Loucy (cell line): ENCODE results near the gene TMBIM1.

Experiments used
- H2AFZ ChIP-seq: fragments of 200-600 bp; sonication (generic); 2 replicates; pipeline ENCODE4 v1.6.0; 2016; ENCODE audit warnings: antibody characterized with exemption, mild to moderate bottlenecking, low read length, moderate library complexity
- H3F3A ChIP-seq: fragments of 200-600 bp; 2 replicates; pipeline ENCODE4 v1.6.0; 2016; ENCODE audit warnings: antibody characterized with exemption, low read depth, mild to moderate bottlenecking
- H3K27me3 ChIP-seq: fragments of 200-600 bp; sonication (generic); 2 replicates; pipeline ENCODE4 v1.6.1; 2014; ENCODE audit warnings: low read length, mild to moderate bottlenecking; ENCODE audit not compliant: insufficient read depth, poor library complexity, severe bottlenecking
- H3K36me3 ChIP-seq: fragments of 200-600 bp; sonication (generic); 2 replicates; pipeline ENCODE4 v1.6.1; 2016; ENCODE audit warnings: low read length; ENCODE audit not compliant: insufficient read depth
- H3K4me1 ChIP-seq: fragments of 200-600 bp; sonication (generic); 2 replicates; pipeline ENCODE4 v1.5.1; 2014; ENCODE audit warnings: low read length, mild to moderate bottlenecking; ENCODE audit not compliant: insufficient read depth, poor library complexity, severe bottlenecking
- H3K4me2 ChIP-seq: fragments of 200-600 bp; sonication (generic); 2 replicates; pipeline ENCODE4 v1.6.0; 2014; ENCODE audit warnings: antibody characterized with exemption, low read length, low read depth, mild to moderate bottlenecking; ENCODE audit not compliant: poor library complexity, severe bottlenecking
- H3K4me3 ChIP-seq: fragments of 200-600 bp; sonication (generic); 2 replicates; pipeline ENCODE4 v1.5.1; 2014; ENCODE audit warnings: low read length, mild to moderate bottlenecking, mixed read lengths; ENCODE audit not compliant: poor library complexity, severe bottlenecking
- H3K79me2 ChIP-seq: fragments of 200-600 bp; sonication (generic); 2 replicates; pipeline ENCODE4 v1.6.1; 2014; ENCODE audit warnings: low read length; ENCODE audit not compliant: insufficient read depth
- H3K9ac ChIP-seq: fragments of 200-600 bp; sonication (generic); 2 replicates; pipeline ENCODE4 v1.6.0; 2014; ENCODE audit warnings: mild to moderate bottlenecking, low read depth, low read length, moderate library complexity; ENCODE audit not compliant: poor library complexity, severe bottlenecking
- H3K9me2 ChIP-seq: fragments of 200-600 bp; sonication (generic); replicated peaks from 2 replicates; pipeline ENCODE4 v1.6.1; 2016; ENCODE audit warnings: low read depth, low read length, mixed read lengths
- H3K9me3 ChIP-seq: fragments of 200-600 bp; sonication (generic); 2 replicates; pipeline ENCODE4 v1.6.1; 2014; ENCODE audit warnings: mild to moderate bottlenecking, antibody characterized with exemption, low read length, low read depth; ENCODE audit not compliant: insufficient read depth
- H4K20me1 ChIP-seq: fragments of 200-600 bp; sonication (generic); 2 replicates; pipeline ENCODE4 v1.6.0; 2014; ENCODE audit warnings: antibody characterized with exemption, low read length, mild to moderate bottlenecking; ENCODE audit not compliant: insufficient read depth, poor library complexity, severe bottlenecking
- EZH2phosphoT487 ChIP-seq: fragments of 200-600 bp; IDR thresholded peaks from 2 replicates; pipeline ENCODE4 v1.6.1; 2018; ENCODE audit warnings: antibody characterized with exemption, mild to moderate bottlenecking, moderate library complexity, borderline replicate concordance
- TF ChIP-seq, protein P1 (sequence below): fragments of 200-600 bp; sonication (generic); conservative IDR thresholded peaks from 2 replicates; pipeline ENCODE4 v1.5.1; 2014; ENCODE audit warnings: mild to moderate bottlenecking, antibody characterized with exemption, low read length

TMBIM1 gene

DNA sequence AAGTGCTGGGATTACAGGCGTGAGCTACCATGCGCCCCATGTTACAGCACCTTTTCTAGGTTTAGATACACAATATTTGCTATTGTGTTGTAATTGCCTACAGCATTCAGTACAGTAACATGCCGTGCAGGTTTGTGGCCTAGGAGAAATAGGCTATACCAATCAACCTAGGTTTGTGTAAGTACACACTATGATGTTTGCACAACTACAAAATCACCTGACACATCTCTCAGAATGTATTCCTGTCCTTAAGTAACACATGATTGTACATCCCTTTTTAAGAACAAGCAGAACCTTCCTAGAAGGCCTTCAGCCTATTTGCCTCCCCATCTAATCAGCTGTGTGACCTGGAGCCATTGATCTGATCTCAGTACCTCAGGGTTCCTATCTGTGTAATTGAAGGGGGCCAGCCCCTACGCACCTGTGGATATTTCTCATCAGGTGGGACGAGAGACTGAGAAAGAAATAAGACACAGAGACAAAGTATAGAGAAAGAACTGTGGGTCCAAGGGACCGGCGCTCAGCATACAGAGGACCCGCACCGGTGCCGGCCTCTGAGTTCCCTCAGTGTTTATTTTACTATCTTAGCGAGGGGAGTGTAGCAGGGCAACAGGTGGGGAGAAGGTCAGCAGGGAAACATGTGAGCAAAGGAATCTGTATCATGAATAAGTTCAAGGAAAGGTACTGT is 18.7 kb upstream of the TMBIM1 start:
- Histone ChIP-seq H3F3A (no peaks in the 10 kb centered on the region), H3K4me3 (no peak overlapping the region), H3K27me3 (no peaks in the 10 kb centered on the region), H3K9ac (no peak overlapping the region), H3K4me1 (peaks cover 6% of the 10 kb centered on the region), H3K9me2 (no peaks in the 10 kb centered on the region), H3K9me3 (no peaks in the 10 kb centered on the region), H2AFZ (no peak overlapping the region), H3K79me2 (no peaks in the 10 kb centered on the region), H3K4me2 (no peak overlapping the region), H3K36me3 (no peaks in the 10 kb centered on the region), H4K20me1 (no peaks in the 10 kb centered on the region)
- TF ChIP-seq, protein P1, sequence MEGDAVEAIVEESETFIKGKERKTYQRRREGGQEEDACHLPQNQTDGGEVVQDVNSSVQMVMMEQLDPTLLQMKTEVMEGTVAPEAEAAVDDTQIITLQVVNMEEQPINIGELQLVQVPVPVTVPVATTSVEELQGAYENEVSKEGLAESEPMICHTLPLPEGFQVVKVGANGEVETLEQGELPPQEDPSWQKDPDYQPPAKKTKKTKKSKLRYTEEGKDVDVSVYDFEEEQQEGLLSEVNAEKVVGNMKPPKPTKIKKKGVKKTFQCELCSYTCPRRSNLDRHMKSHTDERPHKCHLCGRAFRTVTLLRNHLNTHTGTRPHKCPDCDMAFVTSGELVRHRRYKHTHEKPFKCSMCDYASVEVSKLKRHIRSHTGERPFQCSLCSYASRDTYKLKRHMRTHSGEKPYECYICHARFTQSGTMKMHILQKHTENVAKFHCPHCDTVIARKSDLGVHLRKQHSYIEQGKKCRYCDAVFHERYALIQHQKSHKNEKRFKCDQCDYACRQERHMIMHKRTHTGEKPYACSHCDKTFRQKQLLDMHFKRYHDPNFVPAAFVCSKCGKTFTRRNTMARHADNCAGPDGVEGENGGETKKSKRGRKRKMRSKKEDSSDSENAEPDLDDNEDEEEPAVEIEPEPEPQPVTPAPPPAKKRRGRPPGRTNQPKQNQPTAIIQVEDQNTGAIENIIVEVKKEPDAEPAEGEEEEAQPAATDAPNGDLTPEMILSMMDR: no peak
- no peak for TF ChIP-seq EZH2phosphoT487

- H3K9me3 ChIP-seq: no peaks in the 10 kb centered on the region
- H3K4me1 ChIP-seq: no peaks in the 10 kb centered on the region
- H3K9me2 ChIP-seq: no peaks in the 10 kb centered on the region
- H4K20me1 ChIP-seq: no peaks in the 10 kb centered on the region
- TF ChIP-seq, protein P1: no peak
- TF ChIP-seq EZH2phosphoT487: no peak
- H3K4me3 ChIP-seq: no peak overlapping the region
- no peaks in the 10 kb centered on the region for H3K36me3 ChIP-seq
- no peak overlapping the region for H3K9ac ChIP-seq
- no peaks in the 10 kb centered on the region for H3F3A ChIP-seq
- H3K79me2 ChIP-seq: no peaks in the 10 kb centered on the region
- H3K27me3 ChIP-seq: no peaks in the 10 kb centered on the region
- H2AFZ ChIP-seq: no peak overlapping the region
- no peak overlapping the region for H3K4me2 ChIP-seq
These were observed 15.2 kb upstream of the TMBIM1 start for GRCh38 chr2:218307415-218308090.

GRCh38 chr2:218306184-218306920 is 14.0 kb upstream of the TMBIM1 start:
- Histone ChIP-seq H3K27me3 (no peaks in the 10 kb centered on the region), H3K4me1 (no peaks in the 10 kb centered on the region), H2AFZ (no peak overlapping the region), H3K79me2 (no peaks in the 10 kb centered on the region), H3K4me3 (no peak overlapping the region), H3K9me3 (no peaks in the 10 kb centered on the region), H3K9ac (no peak overlapping the region), H3F3A (no peaks in the 10 kb centered on the region), H3K4me2 (no peak overlapping the region), H4K20me1 (no peaks in the 10 kb centered on the region), H3K36me3 (no peaks in the 10 kb centered on the region), H3K9me2 (no peaks in the 10 kb centered on the region)
- TF ChIP-seq EZH2phosphoT487: no peak
- TF ChIP-seq, protein P1: no peak
